ENCODE measurements around the gene ZSWIM8. TPM values are rescaled to one million over a fixed set of nuclear protein-coding genes. Genes with fewer than 3 reads are reported as not detected.
A peak's percentile ranks its signal among the peaks of the same experiment; 100 is the strongest.

ZSWIM8 gene
- total and polyA plus RNA-seq, 2 donors (not counting 3 experiments of a cell fraction or from before 2014, with no cell fraction given), result 111 to 230 TPM

- Histone ChIP-seq H3K4me2 (ENCODE audit: insufficient read depth, low read length) (no peak overlapping the region), H3K9ac (replicated peaks; ENCODE audit: extremely low read depth, insufficient read depth, low read length) (no peak overlapping the region), H4K20me1 (replicated peaks; ENCODE audit: control insufficient read depth, extremely low read depth, insufficient read depth, low read length) (no peaks in the 10 kb centered on the region), H3K79me2 (ENCODE audit: control insufficient read depth, insufficient read depth, low read length) (peaks cover 9% of the 10 kb centered on the region), H2AFZ (ENCODE audit: low read depth, low read length) (no peak overlapping the region), H3K36me3 (ENCODE audit: control insufficient read depth in 2 of 2, extremely low read depth in 1 of 2, insufficient read depth in 2 of 2, low read length in 2 of 2) (peaks cover 57 to 63% of the 10 kb centered on the region in 2 experiments), H3K4me1 (ENCODE audit: control insufficient read depth, extremely low read depth, insufficient read depth, low read length) (no peaks in the 10 kb centered on the region), H3K4me3 (replicated peaks in 1 of 3; ENCODE audit: insufficient read depth in 1 of 3, low read depth in 1 of 3, low read length in 3 of 3) (no peak overlapping the region), H3K9me1 (replicated peaks; ENCODE audit: control insufficient read depth, extremely low read depth, insufficient read depth, low read length) (no peaks in the 10 kb centered on the region), H3K27ac (ENCODE audit: insufficient read depth, low read depth, low read length) (no peak overlapping the region), H3K9me3 (replicated peaks; ENCODE audit: control insufficient read depth, insufficient read depth, low read length) (no peaks in the 10 kb centered on the region), H3K27me3 (ENCODE audit: control insufficient read depth in 2 of 2, insufficient read depth in 2 of 2, low read length in 2 of 2) (no peaks in the 10 kb centered on the region)
- TF ChIP-seq POLR2AphosphoS5 (IDR thresholded peaks at IDR 0.05; ENCODE audit: insufficient read depth, low read depth, low read length), result no peak
- TF ChIP-seq MAX (IDR thresholded peaks at IDR 0.05; ENCODE audit: insufficient read depth, insufficient read length), result no peak
- dilution Hi-C loops (cut with MboI; ENCODE audit: extremely low pct_ligation_motif_present, low sequenced_read_pairs) (no loop called here), intact Hi-C loops (cut with micrococcal nuclease) (no loop called here)
- no TSS peak for BruUV-seq (replicated peaks)
- DNase-seq (ENCODE audit: low read depth, low spot score) (no peak), FAIRE-seq (no peak)
- ChIA-PET CTCF (no interaction called here), POLR2A (no interaction called here)
These were observed 23.6 kb upstream of the ZSWIM8 start for GRCh38 chr10:73761781-73762180.

- Histone ChIP-seq H3K4me2 (ENCODE audit: insufficient read depth, low read length) (no peak overlapping the region), H3K9me1 (replicated peaks; ENCODE audit: control insufficient read depth, extremely low read depth, insufficient read depth, low read length) (no peaks in the 10 kb centered on the region), H3K4me1 (ENCODE audit: control insufficient read depth, extremely low read depth, insufficient read depth, low read length) (no peaks in the 10 kb centered on the region), H3K36me3 (ENCODE audit: control insufficient read depth in 2 of 2, extremely low read depth in 1 of 2, insufficient read depth in 2 of 2, low read length in 2 of 2) (peaks cover 57 to 69% of the 10 kb centered on the region in 2 experiments), H3K9ac (replicated peaks; ENCODE audit: extremely low read depth, insufficient read depth, low read length) (no peak overlapping the region), H3K9me3 (replicated peaks; ENCODE audit: control insufficient read depth, insufficient read depth, low read length) (no peaks in the 10 kb centered on the region), H2AFZ (ENCODE audit: low read depth, low read length) (no peak overlapping the region), H3K27me3 (ENCODE audit: control insufficient read depth in 2 of 2, insufficient read depth in 2 of 2, low read length in 2 of 2) (no peaks in the 10 kb centered on the region), H4K20me1 (replicated peaks; ENCODE audit: control insufficient read depth, extremely low read depth, insufficient read depth, low read length) (no peaks in the 10 kb centered on the region), H3K4me3 (replicated peaks in 1 of 3; ENCODE audit: insufficient read depth in 1 of 3, low read depth in 1 of 3, low read length in 3 of 3) (no peak overlapping the region), H3K27ac (ENCODE audit: insufficient read depth, low read depth, low read length) (no peak overlapping the region), H3K79me2 (ENCODE audit: control insufficient read depth, insufficient read depth, low read length) (peaks cover 9% of the 10 kb centered on the region)
- dilution Hi-C loops (cut with MboI; ENCODE audit: extremely low pct_ligation_motif_present, low sequenced_read_pairs) (no loop called here), intact Hi-C loops (cut with micrococcal nuclease) (no loop called here)
- CTCF ChIA-PET, result interaction anchor here (1.2 to 1.4 kb wide), 2 partner anchors 9 to 11 kb away, joined by 3 to 5 read pairs; a partner anchor contains a TSS
- TF ChIP-seq MAX (IDR thresholded peaks at IDR 0.05; ENCODE audit: insufficient read depth, insufficient read length) (no peak), EZH2 (IDR thresholded peaks at IDR 0.05; ENCODE audit: borderline replicate concordance, low read depth, low read length, severe bottlenecking) (no peak), MYC (IDR thresholded peaks at IDR 0.05; ENCODE audit: low read depth, low read length) (no peak), POLR2A (IDR thresholded peaks at IDR 0.05; ENCODE audit: low read depth, low read length) (no peak)
- peak; percentile 40 for FAIRE-seq
- BruUV-seq (replicated peaks), result no TSS peak
- no peak for DNase-seq (ENCODE audit: low read depth, low spot score)
- POLR2A ChIA-PET, result no interaction called here
These were observed 22.5 kb upstream of the ZSWIM8 start for GRCh38 chr10:73762915-73763314.
